SH-SY5Y (cell line): ENCODE data around the gene HDHD5.

Experiments used
- GATA2 ChIP-seq: IDR thresholded peaks from 2 replicates; pipeline ENCODE4 v1.6.1; 2011; ENCODE audit warnings: mild to moderate bottlenecking, low read depth, low read length
- GATA3 ChIP-seq: IDR thresholded peaks from 2 replicates; pipeline ENCODE4 v1.6.1; 2011; ENCODE audit warnings: low read depth, mild to moderate bottlenecking, low read length, moderate library complexity

GRCh38 chr22:17109113-17109865, 49.8 kb downstream of the HDHD5 start:
- TF ChIP-seq GATA3: no peak
- no peak for TF ChIP-seq GATA2
